ENCODE data around the gene STK11. TPM values are rescaled to one million over a fixed set of nuclear protein-coding genes. Genes with fewer than 3 reads are reported as not detected.

Gene STK11
- total and polyA plus RNA-seq, 12 donors, result 37.8 to 148 (median 93.7) TPM

- TF ChIP-seq CTCF (IDR thresholded peaks at IDR 0.05) (no peak), POLR2A (IDR thresholded peaks at IDR 0.05) (peak; percentile 48 to 60)
- 0 to 1% (median 1%) methylated on average over 22 to 30 of the region's 30 CpGs for WGBS, 4 donors
- H3K4me1 ChIP-seq (replicated peaks in 1 of 2), result peaks cover 42% of the 10 kb centered on the region in 2 donors
Measured at GRCh38 chr19:1252221-1252820, 46.7 kb downstream of the STK11 start.

GRCh38 chr19:1252821-1253513, 47.4 kb downstream of the STK11 start:
- H3K9me3 ChIP-seq (replicated peaks in 1 of 3), result no peaks in the 10 kb centered on the region
- peaks cover 40% of the 10 kb centered on the region in 2 donors for H3K4me1 ChIP-seq (replicated peaks in 1 of 2)
- no peaks in the 10 kb centered on the region for H3K27me3 ChIP-seq
- H3K27ac ChIP-seq, result peak overlapping the region; percentile 97 to 100 (median 99)
- H3K4me3 ChIP-seq, result peak overlapping the region in 2 of 4 donors; percentile 38 to 92
- 0 to 1% (median 0%) methylated on average over 2 to 26 of the region's 26 CpGs for WGBS, 4 donors
- H3K36me3 ChIP-seq (replicated peaks in 1 of 2), result peaks cover 0 to 56% of the 10 kb centered on the region in 2 donors
- intact Hi-C loops (cut with DNase I), result no loop called here
- TF ChIP-seq CTCF (IDR thresholded peaks at IDR 0.05), result peak in 3 of 6 experiments; percentile 30 to 38 (median 35)
- TF ChIP-seq POLR2A (IDR thresholded peaks at IDR 0.05), result peak in 1 of 2 donors; percentile 72
- DNase-seq, result peak; percentile 92 to 98 (median 97)

More at GRCh38 chr19:1252221-1252820, 46.7 kb downstream of the STK11 start:
- no peaks in the 10 kb centered on the region for H3K9me3 ChIP-seq (replicated peaks in 1 of 3)
- peak in 6 of 7 donors; percentile 95 to 97 (median 96) for DNase-seq
- no peaks in the 10 kb centered on the region for H3K27me3 ChIP-seq
- intact Hi-C loops (cut with DNase I), result no loop called here
- peak overlapping the region; percentile 97 to 100 (median 99) for H3K27ac ChIP-seq
- H3K4me3 ChIP-seq, result peak overlapping the region in 2 of 4 donors; percentile 40 to 92
- H3K36me3 ChIP-seq (replicated peaks in 1 of 2), result peaks cover 0 to 50% of the 10 kb centered on the region in 2 donors

GRCh38 chr19:1253514-1254080, 48.0 kb downstream of the STK11 start:
- intact Hi-C loops (cut with DNase I), result no loop called here
- H3K27me3 ChIP-seq, result no peaks in the 10 kb centered on the region
- WGBS, 4 donors, result 6 to 20% (median 14%) methylated on average over 3 to 23 of the region's 23 CpGs
- peaks cover 0 to 60% of the 10 kb centered on the region in 2 donors for H3K36me3 ChIP-seq (replicated peaks in 1 of 2)
- TF ChIP-seq POLR2A (IDR thresholded peaks at IDR 0.05), result no peak
- TF ChIP-seq CTCF (IDR thresholded peaks at IDR 0.05), result no peak
- peak overlapping the region; percentile 97 to 100 (median 99) for H3K27ac ChIP-seq
- DNase-seq, result peak in 1 of 7 donors; percentile 66
- peaks cover 44% of the 10 kb centered on the region in 2 donors for H3K4me1 ChIP-seq (replicated peaks in 1 of 2)
- H3K9me3 ChIP-seq (replicated peaks in 1 of 3), result no peaks in the 10 kb centered on the region
- peak overlapping the region in 2 of 4 donors; percentile 38 to 92 for H3K4me3 ChIP-seq

GRCh38 chr19:1254081-1254527, 48.5 kb downstream of the STK11 start:
- Histone ChIP-seq H3K27me3 (no peaks in the 10 kb centered on the region), H3K9me3 (replicated peaks in 1 of 3) (no peaks in the 10 kb centered on the region), H3K27ac (peak overlapping the region; percentile 97 to 100 (median 99)), H3K36me3 (replicated peaks in 1 of 2) (peaks cover 0 to 60% of the 10 kb centered on the region in 2 donors), H3K4me3 (peak overlapping the region in 2 of 4 donors; percentile 38 to 92), H3K4me1 (replicated peaks in 1 of 2) (peaks cover 49 to 50% of the 10 kb centered on the region in 2 donors)
- WGBS, 4 donors, result 44 to 80% (median 63%) methylated on average over 1 to 37 of the region's 37 CpGs
- peak; percentile 74 to 94 (median 86) for DNase-seq
- intact Hi-C loops (cut with DNase I), result no loop called here
- TF ChIP-seq POLR2A (IDR thresholded peaks at IDR 0.05), result peak in 1 of 2 donors; percentile 85
- TF ChIP-seq CTCF (IDR thresholded peaks at IDR 0.05), result no peak
